GM19467 (cell line): ENCODE results near the gene INO80.
A peak's percentile ranks its signal among the peaks of the same experiment; 100 is the strongest.
"Not testable (repeated sequence)": the region's sequence is repeated elsewhere in the genome, so short reads cannot be mapped to it uniquely, and the experiment has no call there.

Experiments used
- ATAC-seq: cut with Tn5 transposase; IDR thresholded peaks from one replicate; pipeline ENCODE4 v1.9.1; 2021; ENCODE audit warnings: mild to moderate bottlenecking, moderate library complexity; ENCODE audit not compliant: unreplicated experiment

The INO80 gene

DNA sequence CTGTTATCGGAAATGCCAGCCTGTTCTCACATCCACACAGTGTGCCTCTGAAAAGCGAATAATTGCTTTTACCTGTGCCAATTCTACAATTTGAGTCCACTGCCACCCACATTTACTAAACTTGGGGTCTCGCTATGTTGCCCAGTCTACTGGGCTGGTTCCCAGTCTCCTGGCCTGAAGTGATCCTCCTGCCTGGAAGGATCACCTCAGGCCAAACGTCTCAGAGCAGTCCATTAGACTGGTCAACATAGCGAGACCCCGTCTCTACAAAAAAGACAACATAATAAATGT lies 827 bp upstream of the INO80 start:
- ATAC-seq = no peak

DNA sequence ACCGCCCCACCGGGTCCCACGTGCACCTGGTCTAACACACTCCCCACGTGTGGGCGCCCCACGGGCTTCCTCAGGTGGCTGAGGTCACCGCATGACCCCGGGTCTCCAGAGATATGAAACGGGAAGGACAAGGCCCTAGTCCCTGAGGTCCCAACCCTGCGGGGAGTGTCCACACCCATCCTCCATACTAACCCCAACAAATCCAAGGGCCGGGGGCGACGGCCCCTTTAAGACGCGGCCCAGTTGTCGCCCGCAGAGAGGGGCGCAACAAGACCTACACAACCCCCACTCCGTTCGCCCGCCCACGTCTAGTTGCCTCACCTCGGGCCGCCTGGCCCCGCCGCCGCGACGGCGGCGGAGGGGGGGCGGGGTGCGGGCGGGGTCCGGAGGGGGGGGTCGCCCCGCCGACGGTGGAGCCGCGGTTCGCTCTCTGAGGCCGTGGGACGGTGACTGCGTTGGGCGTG lies 396 bp downstream of the INO80 start:
- peak; percentile 37 for ATAC-seq

DNA sequence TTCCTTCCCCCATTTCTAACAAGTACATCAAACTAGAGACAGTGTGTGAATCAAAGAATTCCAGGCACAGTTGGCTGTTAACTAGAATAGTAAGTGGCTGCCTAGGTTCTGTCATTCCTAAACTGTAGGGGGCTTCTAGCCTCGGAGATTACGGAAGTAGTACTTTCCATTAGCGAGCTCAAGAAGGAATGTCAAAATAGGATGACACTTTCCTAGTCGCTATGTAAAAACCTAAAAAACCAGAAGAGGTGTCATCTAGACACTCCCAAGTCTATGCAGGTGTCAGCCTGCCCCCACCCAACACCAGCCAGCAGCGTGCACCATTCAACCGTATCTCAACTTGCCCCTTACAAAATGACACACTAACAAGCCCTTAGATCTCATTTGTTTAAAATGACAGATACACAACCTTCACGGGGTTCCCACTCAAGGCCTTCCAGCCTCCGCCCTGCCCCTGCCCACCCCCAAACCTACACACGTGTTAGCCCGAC lies 874 bp downstream of the INO80 start:
- peak; percentile 8 for ATAC-seq

DNA sequence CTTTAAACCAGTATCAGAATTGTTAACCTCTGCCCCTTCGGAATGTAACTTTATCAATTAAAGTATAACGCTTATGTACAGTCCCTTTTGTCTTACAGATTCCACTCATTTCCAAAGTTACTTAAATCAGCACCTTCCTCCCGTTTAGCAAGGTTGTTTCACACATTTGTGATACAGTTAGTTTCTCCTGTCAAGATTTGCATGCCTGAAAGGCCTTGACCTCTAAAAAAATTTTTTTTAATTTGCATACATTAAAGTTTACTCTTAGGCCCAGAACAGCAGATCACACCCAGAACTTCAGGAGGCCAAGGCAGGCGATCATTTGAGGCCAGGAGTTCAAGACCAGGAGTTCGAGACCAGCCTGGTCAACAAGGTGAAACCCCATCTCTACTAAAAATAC lies 9.1 kb downstream of the INO80 start:
- ATAC-seq = no peak

DNA sequence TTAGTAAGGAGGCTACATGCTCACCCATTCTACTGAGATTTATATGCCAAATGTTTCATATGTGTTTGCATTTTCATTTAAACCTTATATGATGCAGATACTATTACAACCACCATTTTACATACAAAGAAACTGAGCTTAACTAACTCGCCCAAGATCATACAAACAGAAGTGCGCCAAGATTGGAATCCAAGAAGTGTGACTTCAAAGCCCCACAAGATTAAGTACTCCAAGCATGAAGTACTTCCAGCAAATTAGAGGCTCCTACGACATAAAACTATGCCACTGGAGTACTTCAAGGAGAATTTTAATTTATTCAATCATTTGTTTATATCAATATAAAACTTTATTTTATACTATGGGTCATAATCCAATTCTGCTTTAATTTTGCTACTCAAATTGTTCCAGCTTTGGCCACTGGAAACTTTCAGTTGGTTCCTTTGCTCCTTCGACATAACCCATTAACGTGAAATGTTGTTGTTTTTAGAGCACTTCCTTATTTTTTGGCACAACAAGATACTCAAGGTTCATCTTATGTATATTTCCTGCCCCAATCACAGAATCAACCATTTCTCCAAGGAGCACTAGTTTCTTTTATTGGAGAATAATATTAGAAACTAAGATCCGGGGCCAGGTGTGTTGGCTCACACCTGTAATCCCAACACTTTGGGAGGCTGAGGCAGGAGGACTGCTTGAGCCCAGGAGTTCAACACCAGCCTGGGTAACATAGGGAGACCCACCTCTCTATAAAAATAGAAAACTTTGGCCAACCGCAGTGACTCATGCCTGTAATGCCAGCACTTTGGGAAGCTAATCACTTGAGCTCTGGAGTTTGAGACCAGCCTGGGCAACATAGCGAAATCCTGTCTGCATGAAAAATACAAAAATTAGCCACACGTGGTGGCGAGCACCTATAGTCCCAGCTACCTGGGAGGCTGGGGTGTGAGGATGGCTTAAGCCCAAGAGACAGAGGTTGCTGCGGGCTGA lies 10.4 kb downstream of the INO80 start:
- ATAC-seq = no peak

DNA sequence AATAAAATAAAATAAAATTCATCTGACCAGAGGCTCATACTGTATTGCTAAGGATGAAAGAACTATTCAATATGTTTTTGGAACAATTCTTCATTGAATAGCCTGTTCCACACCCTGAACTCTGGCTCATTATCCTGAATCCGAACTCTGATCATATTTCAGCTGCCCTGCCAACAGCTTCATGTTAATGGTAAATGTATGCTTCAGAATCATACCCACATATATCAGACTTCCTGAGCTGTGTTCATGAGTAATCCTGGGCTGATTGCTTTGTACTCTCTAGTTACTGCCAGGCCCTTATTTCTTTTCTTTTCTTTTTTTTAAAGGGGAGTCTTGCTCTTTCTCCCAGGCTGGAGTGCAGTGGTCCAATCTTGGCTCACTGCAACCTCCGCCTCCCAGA lies 11.8 kb downstream of the INO80 start:
- no peak for ATAC-seq

DNA sequence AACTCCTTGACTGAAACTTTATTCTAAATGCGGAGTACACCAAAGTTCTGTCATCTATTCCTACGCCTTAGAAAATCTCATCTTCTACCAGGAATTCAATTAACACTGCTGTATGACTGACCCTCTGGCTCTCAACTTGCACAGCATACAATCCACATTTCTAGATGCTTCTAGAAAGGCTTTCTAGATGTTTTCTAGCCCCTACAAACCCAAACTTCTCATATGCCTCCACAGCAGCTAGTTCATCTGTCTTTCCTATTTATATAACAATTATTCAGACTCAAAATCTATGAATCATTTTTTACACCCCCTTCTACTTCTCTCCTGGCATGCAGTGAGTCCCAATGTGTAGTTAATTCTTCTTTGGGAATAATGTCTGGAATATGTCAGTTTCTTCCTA lies 13.2 kb downstream of the INO80 start:
- no peak for ATAC-seq

DNA sequence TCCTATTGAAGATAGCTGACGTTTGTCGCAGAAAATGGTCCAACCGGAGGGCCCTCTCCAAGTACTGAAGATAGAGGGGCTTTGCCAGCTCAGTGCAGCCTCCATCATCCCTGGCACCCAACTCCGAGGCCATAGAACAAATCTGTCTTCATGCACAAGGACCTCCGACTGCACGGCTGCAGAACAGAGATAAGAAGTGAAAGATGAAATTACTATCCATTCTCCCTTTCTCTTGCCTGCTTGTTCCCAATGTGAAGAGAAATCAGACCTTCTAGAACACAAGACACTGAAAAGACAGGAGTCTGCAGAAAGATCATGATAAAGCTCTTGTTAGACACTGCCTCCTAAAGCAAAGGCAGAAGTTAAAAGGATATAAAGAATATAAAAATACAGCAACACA lies 19.9 kb downstream of the INO80 start:
- no peak for ATAC-seq

DNA sequence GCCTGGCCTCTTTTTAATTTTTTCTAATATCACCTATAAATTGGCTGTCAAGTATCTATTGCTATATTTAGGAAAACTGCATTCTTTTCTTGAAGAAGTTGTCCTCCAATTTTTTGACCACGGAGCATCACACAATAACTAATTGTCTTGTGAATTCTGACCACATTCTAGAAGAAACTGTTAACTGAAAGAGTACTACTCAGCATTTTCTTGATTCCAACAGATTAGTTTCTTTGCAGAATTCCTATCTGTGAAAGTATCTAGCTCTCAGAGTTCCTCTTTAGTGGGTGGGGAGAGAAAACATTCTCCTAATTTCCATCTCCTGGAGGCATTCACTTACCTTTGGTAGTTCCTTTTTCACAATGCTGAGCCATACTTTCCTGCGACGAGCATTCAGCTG lies 31.1 kb downstream of the INO80 start:
- no peak for ATAC-seq

DNA sequence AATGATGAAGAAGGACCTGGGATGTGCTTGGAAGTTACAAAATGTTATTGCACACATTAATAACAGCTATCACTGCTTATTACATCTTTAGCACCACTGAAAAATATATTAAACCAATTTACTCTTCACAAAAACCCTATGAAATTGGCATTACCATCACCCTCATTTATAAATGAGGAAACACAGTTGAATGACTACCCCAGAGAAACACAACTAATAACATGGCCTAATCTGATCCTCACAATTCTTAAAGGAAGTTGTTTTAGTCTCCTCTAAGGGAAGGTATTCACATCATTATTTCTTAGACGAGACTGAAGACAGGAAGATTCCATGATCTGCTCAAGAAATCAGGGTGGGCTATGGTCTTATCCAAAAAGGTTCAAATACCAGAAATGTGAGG lies 35.9 kb downstream of the INO80 start:
- ATAC-seq = no peak

DNA sequence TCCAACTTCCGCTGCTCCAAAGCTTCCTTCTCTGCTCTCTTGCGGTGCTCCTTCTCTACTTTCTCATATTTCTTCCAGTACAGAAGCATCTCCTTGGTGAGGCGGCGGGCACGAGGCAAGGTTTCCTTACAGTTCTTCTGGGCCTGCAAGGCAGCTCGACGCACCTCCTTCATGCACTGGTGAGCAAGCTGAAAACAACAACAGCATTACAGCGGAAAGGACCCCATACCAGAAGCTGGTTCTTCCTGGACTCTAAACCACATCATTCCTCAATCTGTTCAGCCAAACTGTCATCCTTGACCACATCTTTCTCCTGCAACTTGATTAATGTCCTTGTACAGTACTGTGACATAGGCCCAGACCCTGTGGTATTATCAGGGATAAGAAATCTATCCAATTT lies 36.4 kb downstream of the INO80 start:
- no peak for ATAC-seq

DNA sequence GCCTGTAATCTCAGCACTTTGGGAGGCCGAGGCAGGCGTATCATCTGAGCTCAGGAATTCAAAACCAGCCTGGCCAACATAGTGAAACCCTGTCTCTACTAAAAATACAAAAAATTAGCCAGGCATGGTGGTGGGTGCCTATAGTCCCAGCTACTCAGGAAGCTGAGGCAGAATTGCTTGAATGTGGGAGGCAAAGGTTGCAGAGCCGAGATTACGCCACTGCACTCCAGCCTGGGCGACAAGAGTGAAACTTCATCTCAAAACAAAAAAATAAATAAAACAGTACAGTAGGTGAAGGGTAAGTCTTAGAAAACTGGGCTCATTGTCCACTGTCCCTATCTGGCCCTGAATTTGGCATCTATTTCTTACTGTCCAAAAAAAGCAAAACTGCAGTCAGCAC lies 37.2 kb downstream of the INO80 start:
- not testable (repeated sequence) for ATAC-seq

DNA sequence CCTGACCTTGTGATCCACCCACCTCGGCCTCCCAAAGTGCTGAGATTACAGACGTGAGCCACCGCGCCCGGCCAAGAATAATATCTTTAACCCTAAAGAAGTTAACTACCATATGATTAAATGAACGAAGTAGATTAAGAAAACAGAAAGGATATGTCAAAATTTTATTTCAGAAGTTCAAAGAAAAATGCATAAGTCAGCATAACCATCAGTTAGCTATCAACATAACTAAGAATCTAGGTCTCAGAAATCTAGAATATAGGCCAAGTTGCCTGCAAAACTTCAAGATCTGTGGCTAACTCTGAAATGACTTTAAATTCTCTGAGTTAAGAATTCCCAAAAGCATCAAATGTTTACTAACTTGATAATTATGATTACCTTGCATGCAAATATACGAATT lies 38.0 kb downstream of the INO80 start:
- no peak for ATAC-seq

DNA sequence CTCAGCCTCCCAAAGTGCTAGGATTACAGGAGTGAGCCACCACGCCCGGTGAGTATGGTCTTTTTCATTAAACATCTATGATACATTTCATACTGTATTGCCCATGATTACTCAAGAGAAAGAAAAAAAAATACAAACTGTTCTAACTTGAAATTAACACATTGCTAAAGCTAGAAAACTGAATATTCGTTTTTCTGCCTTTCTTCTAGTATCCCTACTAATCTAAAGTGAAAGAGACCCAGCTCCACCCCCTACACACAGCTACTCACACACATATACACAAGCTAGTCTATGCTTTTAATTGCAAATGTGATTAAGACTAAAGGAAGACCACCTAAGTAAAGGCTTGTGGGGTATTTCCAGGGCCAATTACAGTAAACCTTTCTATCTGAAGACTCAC lies 43.1 kb downstream of the INO80 start:
- ATAC-seq = no peak

DNA sequence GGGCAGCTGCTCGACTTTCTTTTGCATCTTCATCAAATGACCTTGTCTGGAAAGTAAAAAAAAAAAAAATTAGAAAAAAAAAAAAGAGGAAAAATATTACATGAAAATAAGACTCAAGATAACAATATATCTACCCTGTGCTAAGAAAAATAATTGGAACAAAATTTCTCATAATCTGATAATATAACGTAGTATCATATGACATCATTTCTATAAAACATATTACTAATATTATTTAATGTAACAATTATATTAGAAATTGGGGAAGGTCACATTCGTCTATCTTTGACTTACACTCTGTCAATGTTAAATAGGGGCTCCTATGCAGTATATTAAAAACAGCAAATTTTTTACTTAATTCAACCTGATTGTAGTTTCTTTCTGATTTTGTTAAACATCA lies 44.1 kb downstream of the INO80 start:
- ATAC-seq = no peak

DNA sequence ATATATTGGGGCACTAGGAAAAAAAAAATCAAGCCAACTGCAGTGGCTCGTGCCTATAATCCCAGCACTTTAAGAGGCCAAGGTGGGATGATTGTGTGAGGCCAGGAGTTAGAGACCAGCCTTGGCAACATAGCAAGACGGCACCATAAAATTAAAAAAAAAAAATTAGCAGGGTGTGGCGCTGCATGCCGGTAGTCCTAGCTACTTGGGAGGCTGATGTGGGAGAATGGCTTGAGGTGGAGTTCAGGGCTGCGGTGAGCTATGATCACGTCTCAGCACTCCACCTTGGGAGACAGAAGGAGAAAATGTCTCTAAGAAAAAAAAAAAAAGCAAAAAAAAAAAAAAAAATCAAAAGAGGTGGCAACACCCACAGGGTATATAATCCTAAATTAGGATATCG lies 49.6 kb downstream of the INO80 start:
- no peak for ATAC-seq

DNA sequence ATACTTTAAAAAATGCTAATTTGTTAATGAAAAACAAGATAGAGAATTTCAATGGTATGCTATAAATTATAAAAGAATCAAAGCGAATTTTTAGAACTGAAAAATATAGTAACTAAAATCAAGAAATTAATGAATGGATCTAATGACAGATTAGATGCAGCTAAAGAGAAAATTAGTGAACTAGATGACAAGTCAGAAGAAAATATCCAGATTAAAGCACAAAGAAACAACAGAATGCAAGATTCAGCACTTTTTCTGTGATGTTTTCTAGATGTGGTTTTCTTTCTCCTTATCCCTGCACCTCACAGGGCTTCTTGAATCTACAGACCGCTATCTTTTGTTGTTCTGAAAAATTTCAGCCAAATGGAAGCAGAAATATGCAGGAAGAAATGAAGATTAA lies 54.4 kb downstream of the INO80 start:
- ATAC-seq = no peak

DNA sequence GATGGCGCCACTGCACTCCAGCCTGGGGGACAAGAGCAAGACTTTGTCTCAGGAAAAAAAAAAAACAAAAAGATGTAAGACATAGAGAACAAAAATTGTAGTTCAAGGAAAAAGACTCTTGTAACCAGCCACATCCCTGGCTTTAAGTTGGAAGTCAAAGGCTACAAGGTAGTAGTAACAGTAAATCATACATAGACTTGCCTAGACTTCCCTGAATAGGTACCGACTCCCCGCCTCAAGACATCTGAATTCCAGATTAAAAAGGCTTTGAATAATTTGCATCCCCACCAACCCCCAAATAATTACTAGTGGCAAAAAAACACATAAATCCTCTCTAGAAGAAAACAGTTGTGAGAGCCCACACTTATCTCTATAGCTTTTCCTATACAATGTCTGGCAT lies 55.6 kb downstream of the INO80 start:
- no peak for ATAC-seq

DNA sequence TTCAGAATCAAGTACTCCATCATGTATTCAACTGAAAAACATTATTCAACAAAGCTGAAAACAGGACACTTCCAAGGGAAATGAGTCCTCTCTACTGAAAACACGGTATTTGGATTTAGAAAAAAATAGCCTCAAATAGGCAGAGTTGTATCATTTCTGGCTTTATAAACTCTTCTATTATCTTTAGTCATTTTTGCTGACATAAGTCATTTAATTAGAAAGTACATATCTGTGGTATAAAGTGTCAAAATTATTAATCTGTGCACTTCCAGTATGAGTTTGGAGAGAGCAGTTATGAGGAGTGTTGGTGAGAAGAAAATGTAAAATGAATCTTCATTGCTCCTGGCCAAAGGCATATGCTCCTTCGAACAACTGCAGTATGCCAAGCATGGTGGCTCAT lies 59.3 kb downstream of the INO80 start:
- ATAC-seq = no peak

DNA sequence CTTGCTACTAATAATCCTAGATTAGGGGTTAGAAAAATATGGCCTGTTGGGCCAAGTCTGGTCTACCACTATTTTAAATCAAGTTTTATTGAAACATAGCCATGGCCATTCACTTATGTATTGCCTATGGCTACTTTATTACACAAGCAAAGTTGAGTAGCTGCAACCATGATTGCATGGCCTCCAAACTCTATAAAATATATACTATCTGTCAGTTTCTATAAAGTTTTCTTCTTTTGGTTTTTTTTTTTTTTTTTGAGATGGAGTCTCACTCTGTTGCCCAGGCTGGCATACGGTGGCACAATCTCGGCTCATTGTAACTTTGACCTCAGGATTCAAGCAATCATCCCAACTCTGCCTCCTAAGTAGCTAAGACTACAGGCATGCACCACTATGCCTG lies 60.4 kb downstream of the INO80 start:
- ATAC-seq = no peak

DNA sequence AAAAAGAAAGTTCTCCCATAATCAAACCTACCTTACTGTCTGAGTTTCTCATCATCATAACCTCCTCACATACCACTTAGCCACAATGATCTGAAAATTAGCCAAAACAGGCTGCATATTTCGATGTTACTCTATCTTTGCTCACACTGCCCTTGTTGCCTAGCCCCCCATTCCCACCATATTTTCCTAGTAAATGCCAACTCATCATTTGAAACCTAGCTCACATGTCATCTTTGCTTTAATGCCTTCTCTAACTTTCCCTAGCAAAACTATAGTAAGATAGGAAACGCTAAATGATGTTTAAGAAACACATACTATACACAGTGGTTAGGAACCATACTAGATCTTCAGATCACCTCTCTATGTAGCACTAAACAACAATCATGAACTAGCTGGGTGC lies 64.9 kb downstream of the INO80 start:
- no peak for ATAC-seq

DNA sequence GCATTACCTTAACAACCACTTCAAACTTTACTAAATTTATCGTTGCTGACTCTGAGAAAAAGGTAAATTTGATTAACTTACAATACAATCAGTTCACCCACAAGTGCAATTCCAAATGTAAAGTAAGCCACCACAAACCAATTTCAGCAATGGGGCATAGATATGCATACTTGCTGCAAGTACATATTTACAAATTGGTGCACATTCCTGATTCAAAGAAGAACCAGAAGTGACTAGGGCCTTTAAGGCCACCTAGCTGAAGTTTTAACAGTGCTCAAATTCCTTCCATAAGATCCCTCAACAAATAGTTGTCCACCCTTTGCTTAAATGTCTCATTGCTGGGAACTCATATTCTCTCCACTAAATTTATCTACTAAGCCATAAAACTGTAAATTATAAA lies 67.2 kb downstream of the INO80 start:
- no peak for ATAC-seq

DNA sequence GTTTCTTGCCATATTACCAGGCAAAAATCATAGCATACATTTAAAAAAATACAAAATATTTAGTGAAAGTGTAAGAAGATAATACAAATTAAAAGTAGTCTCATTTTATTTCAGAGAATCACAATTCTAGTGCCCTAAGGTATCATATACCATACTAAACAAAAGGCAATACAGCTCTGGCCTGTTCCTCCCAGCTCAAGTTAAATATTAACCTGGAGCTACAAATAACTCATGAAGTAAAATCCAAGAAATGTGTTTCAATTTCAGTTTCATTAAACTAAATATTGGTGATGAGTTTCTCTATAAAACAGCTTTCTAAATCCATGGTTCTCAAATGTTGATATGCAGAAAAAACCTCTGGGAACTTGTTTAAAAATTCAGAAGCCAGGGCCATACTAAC lies 67.7 kb downstream of the INO80 start:
- ATAC-seq = no peak
